Endothelial cell (in vitro differentiated cells): ENCODE data around the gene PCK2. TPM values are rescaled to one million over a fixed set of nuclear protein-coding genes. Genes with fewer than 3 reads are reported as not detected.

ENCODE experiments used
- DNase-seq: peaks from one replicate; pipeline ENCODE4 v3.0.0; 2021; ENCODE audit warnings: low spot score
- H3K27ac Mint-ChIP-seq: one replicate; pipeline ENCODE4 v1.8.0; 2021; ENCODE audit warnings: mixed read lengths, inconsistent platforms; ENCODE audit not compliant: unreplicated experiment
- H3K27me3 Mint-ChIP-seq: one replicate; pipeline ENCODE4 v1.8.0; 2021; ENCODE audit warnings: mild to moderate bottlenecking, moderate library complexity, mixed read lengths, inconsistent platforms; ENCODE audit not compliant: unreplicated experiment
- H3K36me3 Mint-ChIP-seq: one replicate; pipeline ENCODE4 v1.8.0; 2021; ENCODE audit warnings: mild to moderate bottlenecking, low read depth, mixed read lengths, inconsistent platforms; ENCODE audit not compliant: unreplicated experiment
- H3K4me1 Mint-ChIP-seq: one replicate; pipeline ENCODE4 v1.8.0; 2021; ENCODE audit warnings: mild to moderate bottlenecking, mixed read lengths, inconsistent platforms; ENCODE audit not compliant: unreplicated experiment
- H3K4me3 Mint-ChIP-seq: one replicate; pipeline ENCODE4 v1.8.0; 2021; ENCODE audit warnings: mild to moderate bottlenecking, mixed read lengths, inconsistent platforms; ENCODE audit not compliant: unreplicated experiment
- H3K9me3 Mint-ChIP-seq: one replicate; pipeline ENCODE4 v1.8.0; 2021; ENCODE audit warnings: mixed read lengths, inconsistent platforms; ENCODE audit not compliant: unreplicated experiment
- CTCF ChIP-seq: fragments of 200-600 bp; sonication (generic); IDR thresholded peaks from one replicate; pipeline ENCODE4 v1.5.0; 2021; ENCODE audit warnings: antibody characterized with exemption; ENCODE audit not compliant: unreplicated experiment
- total RNA-seq: library from RNA; stranded (reverse); fragmentation: NEBNext Ultra II Directional; extraction: Animal tissue kit (Norgen Biotek cat#: 25700); gene quantifications from one replicate; pipeline ENCODE4 v1.2.1, GENCODE V29; 2021; ENCODE audit not compliant: unreplicated experiment

Gene PCK2
- total RNA-seq, 1 donor from 2014 or later, result 23.9 TPM

- no peak for DNase-seq
- no peak for TF ChIP-seq CTCF
- Mint-ChIP-seq H3K36me3 (peaks cover 6% of the 10 kb centered on the region), H3K27me3 (peaks cover 11% of the 10 kb centered on the region), H3K4me3 (no peak overlapping the region), H3K4me1 (peaks cover 26% of the 10 kb centered on the region), H3K9me3 (no peaks in the 10 kb centered on the region), H3K27ac (no peak overlapping the region)
Measured at GRCh38 chr14:24130717-24131548, 36.8 kb downstream of the PCK2 start.

- H3K27ac Mint-ChIP-seq, result no peak overlapping the region
- TF ChIP-seq CTCF, result no peak
- no peaks in the 10 kb centered on the region for H3K9me3 Mint-ChIP-seq
- peaks cover 6% of the 10 kb centered on the region for H3K36me3 Mint-ChIP-seq
- H3K4me3 Mint-ChIP-seq, result no peak overlapping the region
- peaks cover 26% of the 10 kb centered on the region for H3K4me1 Mint-ChIP-seq
- no peak for DNase-seq
- peaks cover 11% of the 10 kb centered on the region for H3K27me3 Mint-ChIP-seq
Measured at GRCh38 chr14:24131549-24131966, 37.4 kb downstream of the PCK2 start.

GRCh38 chr14:24132061-24132685, 38.1 kb downstream of the PCK2 start:
- H3K4me1 Mint-ChIP-seq, result peaks cover 26% of the 10 kb centered on the region
- TF ChIP-seq CTCF, result no peak
- peaks cover 11% of the 10 kb centered on the region for H3K27me3 Mint-ChIP-seq
- H3K27ac Mint-ChIP-seq, result no peak overlapping the region
- no peaks in the 10 kb centered on the region for H3K9me3 Mint-ChIP-seq
- H3K36me3 Mint-ChIP-seq, result peaks cover 6% of the 10 kb centered on the region
- H3K4me3 Mint-ChIP-seq, result no peak overlapping the region
- no peak for DNase-seq

GRCh38 chr14:24132976-24133375, 38.9 kb downstream of the PCK2 start:
- peaks cover 11% of the 10 kb centered on the region for H3K27me3 Mint-ChIP-seq
- DNase-seq, result no peak
- no peak overlapping the region for H3K4me3 Mint-ChIP-seq
- H3K9me3 Mint-ChIP-seq, result no peaks in the 10 kb centered on the region
- peaks cover 6% of the 10 kb centered on the region for H3K36me3 Mint-ChIP-seq
- H3K4me1 Mint-ChIP-seq, result peaks cover 26% of the 10 kb centered on the region
- no peak overlapping the region for H3K27ac Mint-ChIP-seq
- no peak for TF ChIP-seq CTCF

- Mint-ChIP-seq H3K4me1 (peaks cover 26% of the 10 kb centered on the region), H3K27me3 (peaks cover 13% of the 10 kb centered on the region), H3K36me3 (peaks cover 6% of the 10 kb centered on the region), H3K9me3 (no peaks in the 10 kb centered on the region), H3K27ac (no peak overlapping the region), H3K4me3 (no peak overlapping the region)
- no peak for DNase-seq
- TF ChIP-seq CTCF, result no peak
Measured at GRCh38 chr14:24133735-24134134, 39.6 kb downstream of the PCK2 start.
